ENCODE results near the gene ROBO4. TPM values are rescaled to one million over a fixed set of nuclear protein-coding genes. Genes with fewer than 3 reads are reported as not detected.

The ROBO4 gene
- total and polyA plus RNA-seq, 2 of the 13 experiments (the other 11 are each of a cell fraction or from before 2014, with no cell fraction given): 0.07 to 1.1 TPM

- TF ChIP-seq PAXIP1 (CRISPR knock-in tag; conservative IDR thresholded peaks at IDR 0.05) (peak; percentile 88), ZNF282 (IDR thresholded peaks at IDR 0.05; ENCODE audit: partially characterized antibody) (no peak), MIER2 (CRISPR knock-in tag; IDR thresholded peaks at IDR 0.05) (no peak), ZHX2 (IDR thresholded peaks at IDR 0.05; ENCODE audit: low read depth) (no peak), ZHX2 (CRISPR knock-in tag; IDR thresholded peaks at IDR 0.05; ENCODE audit: borderline replicate concordance) (no peak), CHD2 (IDR thresholded peaks at IDR 0.05; ENCODE audit: low read depth, low read length) (no peak), ZNF775 (CRISPR knock-in tag; IDR thresholded peaks at IDR 0.05; ENCODE audit: borderline replicate concordance) (no peak), ERF (CRISPR knock-in tag; IDR thresholded peaks at IDR 0.05) (no peak), SKI (IDR thresholded peaks at IDR 0.05; ENCODE audit: partially characterized antibody) (no peak), ZGPAT (CRISPR knock-in tag; IDR thresholded peaks at IDR 0.05) (no peak), AKAP8 (CRISPR knock-in tag; IDR thresholded peaks at IDR 0.05) (no peak), ZNF383 (CRISPR knock-in tag; IDR thresholded peaks at IDR 0.05; ENCODE audit: borderline replicate concordance) (no peak), HOXA3 (CRISPR knock-in tag; IDR thresholded peaks at IDR 0.05) (no peak), SOX6 (IDR thresholded peaks at IDR 0.05) (no peak), SOX6 (CRISPR knock-in tag; IDR thresholded peaks at IDR 0.05) (peak; percentile 68), KMT2B (CRISPR knock-in tag; IDR thresholded peaks at IDR 0.05) (no peak), ZNF274 (CRISPR knock-in tag; IDR thresholded peaks at IDR 0.05) (no peak)
- TF ChIP-seq, protein P1, sequence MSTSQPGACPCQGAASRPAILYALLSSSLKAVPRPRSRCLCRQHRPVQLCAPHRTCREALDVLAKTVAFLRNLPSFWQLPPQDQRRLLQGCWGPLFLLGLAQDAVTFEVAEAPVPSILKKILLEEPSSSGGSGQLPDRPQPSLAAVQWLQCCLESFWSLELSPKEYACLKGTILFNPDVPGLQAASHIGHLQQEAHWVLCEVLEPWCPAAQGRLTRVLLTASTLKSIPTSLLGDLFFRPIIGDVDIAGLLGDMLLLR (CRISPR knock-in tag; IDR thresholded peaks at IDR 0.05): no peak
- TF ChIP-seq, protein P2, sequence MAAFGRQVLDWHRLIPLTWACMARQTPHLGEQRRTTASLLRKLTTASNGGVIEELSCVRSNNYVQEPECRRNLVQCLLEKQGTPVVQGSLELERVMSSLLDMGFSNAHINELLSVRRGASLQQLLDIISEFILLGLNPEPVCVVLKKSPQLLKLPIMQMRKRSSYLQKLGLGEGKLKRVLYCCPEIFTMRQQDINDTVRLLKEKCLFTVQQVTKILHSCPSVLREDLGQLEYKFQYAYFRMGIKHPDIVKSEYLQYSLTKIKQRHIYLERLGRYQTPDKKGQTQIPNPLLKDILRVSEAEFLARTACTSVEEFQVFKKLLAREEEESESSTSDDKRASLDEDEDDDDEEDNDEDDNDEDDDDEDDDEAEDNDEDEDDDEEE (CRISPR knock-in tag; IDR thresholded peaks at IDR 0.05): no peak
These were observed 39.8 kb upstream of the ROBO4 start (continued) for GRCh38 chr11:124937336-124937935.

All from HepG2 (cell line).